Uterus (tissue), 2 donors: ENCODE measurements around the gene SLC9A6.
"Not testable (repeated sequence)": the region's sequence is repeated elsewhere in the genome, so short reads cannot be mapped to it uniquely, and the experiment has no call there.

Source experiments
- CTCF ChIP-seq, 4 experiments: fragments of 200-600 bp in 2 of 4; fragments of 450-650 bp in 2 of 4; sonication (generic) in 2 of 4; IDR thresholded peaks; one replicate each; pipeline ENCODE4 v1.5.1; 2016 to 2019; ENCODE audit warnings: antibody characterized with exemption in 4 of 4, mild to moderate bottlenecking in 2 of 4, moderate library complexity in 1 of 4
- POLR2A ChIP-seq, 2 donors: fragments of 450-650 bp; IDR thresholded peaks; one replicate each; pipeline ENCODE4 v1.6.1; 2016; ENCODE audit warnings: antibody characterized with exemption in 2 of 2, mild to moderate bottlenecking in 1 of 2, moderate library complexity in 1 of 2

- not testable (repeated sequence) for TF ChIP-seq POLR2A, CTCF (IDR thresholded peaks at IDR 0.05)
These were observed 106.7 kb downstream of the SLC9A6 start for GRCh38 chrX:136091898-136092297.
